Lower lobe of right lung (tissue), 2 donors: Measurements from ENCODE around the gene TEDC1. TPM values are rescaled to one million over a fixed set of nuclear protein-coding genes. Genes with fewer than 3 reads are reported as not detected.

Experiments
- ATAC-seq, 2 donors: fragments of 200-7000 bp; cut with Tn5 transposase; one replicate each; pipeline ENCODE4 v1.9.1; 2020 to 2022; ENCODE audit warnings: mild to moderate bottlenecking in 2 of 2, moderate library complexity in 2 of 2
- DNase-seq: peaks from one replicate; pipeline ENCODE4 v3.0.0-alpha.2; 2020
- H3K27ac ChIP-seq: fragments of 200-600 bp; one replicate; pipeline ENCODE4 v1.8.0; 2022
- H3K27me3 ChIP-seq: fragments of 200-600 bp; one replicate; pipeline ENCODE4 v1.8.0; 2022; ENCODE audit warnings: low read depth
- H3K36me3 ChIP-seq: fragments of 200-600 bp; one replicate; pipeline ENCODE4 v1.8.0; 2022; ENCODE audit warnings: mild to moderate bottlenecking
- H3K4me1 ChIP-seq: fragments of 200-600 bp; one replicate; pipeline ENCODE4 v1.8.0; 2022
- H3K4me3 ChIP-seq: fragments of 200-600 bp; one replicate; pipeline ENCODE4 v1.8.0; 2022; ENCODE audit warnings: mild to moderate bottlenecking
- H3K9me3 ChIP-seq: fragments of 200-600 bp; one replicate; pipeline ENCODE4 v1.8.0; 2022
- CTCF ChIP-seq: fragments of 200-600 bp; IDR thresholded peaks from one replicate; pipeline ENCODE4 v1.8.0; 2022; ENCODE audit warnings: antibody characterized with exemption, mild to moderate bottlenecking
- intact Hi-C: fragments of 100-400 bp; cut with DNase I; formaldehyde crosslinking; loops from one replicate; pipeline ENCODE4 v1.11.0; 2022
- total RNA-seq: library from RNA; stranded (reverse); fragmentation: NEBNext Ultra II Directional; extraction: Animal tissue kit (Norgen Biotek cat#: 25700); gene quantifications from one replicate; pipeline ENCODE4 v1.2.1, GENCODE V29; 2021
- donor health status: DM: no; HTN: yes; CAD: no; lungs with severe emphysema.

Gene TEDC1
- total RNA-seq, 1 donor from 2014 or later: 10.6 TPM

- H3K27ac ChIP-seq: peak overlapping the region; percentile 99
- ATAC-seq (no peak), DNase-seq (no peak)
- H3K9me3 ChIP-seq: no peaks in the 10 kb centered on the region
- no peak for TF ChIP-seq CTCF
- H3K27me3 ChIP-seq: peaks cover 7% of the 10 kb centered on the region
- H3K4me1 ChIP-seq: peaks cover 79% of the 10 kb centered on the region
- intact Hi-C loops: no loop called here
- H3K36me3 ChIP-seq: peaks cover 14% of the 10 kb centered on the region
- no peak overlapping the region for H3K4me3 ChIP-seq
These were observed 10.8 kb upstream of the TEDC1 start for GRCh38 chr14:105480199-105480746.

DNA sequence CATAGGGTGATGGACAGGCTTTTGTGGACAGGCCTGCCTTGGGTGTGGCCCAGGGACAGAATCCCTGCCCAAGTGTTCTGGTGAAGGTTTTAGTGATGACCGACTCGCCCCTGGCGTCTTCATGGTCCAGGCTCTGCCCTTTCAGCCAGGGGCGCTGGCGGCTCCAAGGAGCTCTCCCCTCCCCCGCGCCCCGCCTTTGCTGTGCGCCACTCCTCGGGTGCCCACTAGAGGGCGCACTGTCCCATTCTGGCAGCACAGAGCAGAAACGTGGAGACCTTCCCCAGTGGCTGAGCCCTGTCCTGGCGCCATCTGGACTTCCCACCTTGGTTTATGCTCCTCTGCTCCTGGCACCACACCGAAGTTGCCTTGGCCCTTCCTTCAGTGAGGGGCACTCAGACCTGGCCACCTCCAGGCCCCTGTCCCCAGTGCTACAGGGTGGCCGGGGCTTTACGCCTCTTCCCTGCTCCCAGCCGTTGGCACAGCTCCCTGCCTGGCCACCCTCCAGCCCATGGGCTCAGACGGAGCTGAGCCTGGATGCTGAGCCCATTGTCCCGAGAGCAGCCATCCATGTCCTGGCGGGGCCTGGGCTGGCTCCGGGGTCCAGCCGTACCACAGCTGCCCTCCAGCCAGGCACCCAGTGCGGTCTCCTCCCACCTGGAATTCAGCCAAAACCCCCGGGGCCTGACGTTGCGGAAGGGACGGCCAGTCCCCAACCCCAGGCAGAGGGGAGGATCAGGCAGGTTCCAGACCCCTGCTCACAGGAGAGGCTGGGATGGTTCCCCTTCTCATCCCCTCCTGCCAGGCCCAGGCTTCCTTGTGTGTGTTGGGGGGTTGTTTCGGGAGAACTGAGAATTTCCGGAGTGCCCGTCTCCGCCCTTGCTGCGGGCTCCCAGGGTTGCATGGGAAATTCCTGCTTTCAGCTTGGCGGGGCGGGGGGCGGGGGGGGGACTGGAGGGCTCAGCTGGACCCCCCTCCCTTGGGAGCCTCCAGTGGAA, 9.9 kb upstream of the TEDC1 start:
- H3K27me3 ChIP-seq: peaks cover 1% of the 10 kb centered on the region
- DNase-seq: peak; percentile 92

DNA sequence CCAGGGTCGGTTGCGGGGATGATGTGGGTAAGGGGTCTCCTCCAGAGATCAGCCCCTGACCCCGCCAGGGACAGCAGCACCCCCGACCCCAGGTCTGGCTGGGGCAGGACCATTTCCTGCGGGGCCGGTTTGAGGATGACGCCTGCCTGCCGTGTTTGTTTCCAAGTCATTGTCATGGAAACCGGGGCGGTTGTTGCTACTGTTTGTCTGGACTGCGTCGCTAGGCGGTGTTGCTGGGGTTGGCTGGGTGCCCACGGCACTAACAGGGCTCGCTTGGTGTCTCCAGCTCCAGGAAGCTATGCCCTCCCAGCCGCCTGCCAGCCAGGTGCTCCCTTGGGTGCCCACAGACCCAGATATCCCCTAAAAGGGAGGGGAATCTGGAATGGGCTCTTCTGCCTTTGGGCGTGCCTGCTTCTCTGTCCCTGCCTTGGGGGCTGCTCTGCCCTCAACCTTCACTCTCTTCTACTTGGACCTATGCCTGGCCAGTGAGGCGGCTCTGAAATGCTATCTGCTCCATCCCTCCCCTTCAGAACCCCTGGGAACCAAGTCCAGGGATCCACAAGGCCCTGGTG, 9.1 kb upstream of the TEDC1 start:
- ATAC-seq (peak; percentile 74 to 81), DNase-seq (peak; percentile 97)
- H3K36me3 ChIP-seq: peaks cover 14% of the 10 kb centered on the region
- H3K27me3 ChIP-seq: no peaks in the 10 kb centered on the region
- H3K4me3 ChIP-seq: peak overlapping the region; percentile 45
- H3K27ac ChIP-seq: peak overlapping the region; percentile 99
- H3K4me1 ChIP-seq: peaks cover 79% of the 10 kb centered on the region
- no peak for TF ChIP-seq CTCF
- intact Hi-C loops: no loop called here
- H3K9me3 ChIP-seq: no peaks in the 10 kb centered on the region

More for the DNA sequence above, 9.9 kb upstream of the TEDC1 start:
- Histone ChIP-seq H3K9me3 (no peaks in the 10 kb centered on the region), H3K36me3 (peaks cover 14% of the 10 kb centered on the region), H3K4me3 (peak overlapping the region; percentile 45), H3K27ac (peak overlapping the region; percentile 99), H3K4me1 (peaks cover 79% of the 10 kb centered on the region)
- TF ChIP-seq CTCF: peak; percentile 99
- peak; percentile 79 to 87 for ATAC-seq
- intact Hi-C loops: no loop called here

DNA sequence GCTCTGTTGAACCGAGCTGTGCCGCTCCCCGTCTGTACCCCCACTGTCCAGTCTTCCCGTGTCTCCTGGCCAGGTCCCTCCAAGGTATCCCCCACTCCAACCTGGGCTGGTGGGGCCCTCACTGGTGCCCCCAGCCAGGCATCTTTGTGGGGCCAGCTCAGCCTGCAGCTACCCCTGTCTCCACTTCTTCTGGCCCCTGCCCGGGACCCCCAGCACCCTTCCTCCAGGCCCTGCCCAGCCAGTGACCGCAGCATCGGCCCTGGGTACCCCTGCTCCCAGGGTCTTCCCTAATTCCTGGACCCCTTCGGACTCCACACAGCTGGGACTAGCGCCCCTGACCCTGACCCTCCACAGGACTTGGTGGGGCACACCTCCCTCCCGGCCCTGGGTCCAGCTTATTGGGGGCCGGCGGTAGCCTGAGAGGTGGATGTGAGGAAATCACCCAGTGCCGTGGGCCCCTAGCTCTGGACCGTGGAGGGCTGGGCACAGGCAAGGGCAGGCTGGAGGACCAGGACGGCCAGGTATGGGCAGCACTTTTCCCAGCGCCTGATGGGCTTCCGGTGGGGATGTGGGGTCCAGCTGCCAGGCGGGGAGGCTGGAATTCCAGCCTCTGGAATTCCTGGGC, 8.4 kb upstream of the TEDC1 start:
- H3K4me1 ChIP-seq: peaks cover 81% of the 10 kb centered on the region
- no peak for ATAC-seq
- no peaks in the 10 kb centered on the region for H3K27me3 ChIP-seq
- no peak for DNase-seq
- intact Hi-C loops: no loop called here
- no peaks in the 10 kb centered on the region for H3K9me3 ChIP-seq
- H3K4me3 ChIP-seq: peak overlapping the region; percentile 45
- H3K27ac ChIP-seq: peak overlapping the region; percentile 99
- no peak for TF ChIP-seq CTCF
- H3K36me3 ChIP-seq: peaks cover 14% of the 10 kb centered on the region

- H3K27ac ChIP-seq: peak overlapping the region; percentile 99
- peaks cover 90% of the 10 kb centered on the region for H3K4me1 ChIP-seq
- DNase-seq (no peak), ATAC-seq (no peak)
- TF ChIP-seq CTCF: no peak
- H3K36me3 ChIP-seq: peaks cover 11% of the 10 kb centered on the region
- intact Hi-C loops: no loop called here
- no peaks in the 10 kb centered on the region for H3K27me3 ChIP-seq
- no peaks in the 10 kb centered on the region for H3K9me3 ChIP-seq
- H3K4me3 ChIP-seq: no peak overlapping the region
These were observed 7.6 kb upstream of the TEDC1 start for GRCh38 chr14:105483300-105484068.
